ENCODE data around the gene SF3B2. TPM values are rescaled to one million over a fixed set of nuclear protein-coding genes. Genes with fewer than 3 reads are reported as not detected.
"Not testable (repeated sequence)": the region's sequence is repeated elsewhere in the genome, so short reads cannot be mapped to it uniquely, and the experiment has no call there.

SF3B2 gene
- total RNA-seq, 1 donor from 2014 or later, result 145 TPM

- no peak for DNase-seq
- H3K27ac ChIP-seq, result no peak overlapping the region
- intact Hi-C loops (cut with DNase I), result no loop called here
- no peak overlapping the region for H3K4me3 ChIP-seq
- TF ChIP-seq, protein P1, sequence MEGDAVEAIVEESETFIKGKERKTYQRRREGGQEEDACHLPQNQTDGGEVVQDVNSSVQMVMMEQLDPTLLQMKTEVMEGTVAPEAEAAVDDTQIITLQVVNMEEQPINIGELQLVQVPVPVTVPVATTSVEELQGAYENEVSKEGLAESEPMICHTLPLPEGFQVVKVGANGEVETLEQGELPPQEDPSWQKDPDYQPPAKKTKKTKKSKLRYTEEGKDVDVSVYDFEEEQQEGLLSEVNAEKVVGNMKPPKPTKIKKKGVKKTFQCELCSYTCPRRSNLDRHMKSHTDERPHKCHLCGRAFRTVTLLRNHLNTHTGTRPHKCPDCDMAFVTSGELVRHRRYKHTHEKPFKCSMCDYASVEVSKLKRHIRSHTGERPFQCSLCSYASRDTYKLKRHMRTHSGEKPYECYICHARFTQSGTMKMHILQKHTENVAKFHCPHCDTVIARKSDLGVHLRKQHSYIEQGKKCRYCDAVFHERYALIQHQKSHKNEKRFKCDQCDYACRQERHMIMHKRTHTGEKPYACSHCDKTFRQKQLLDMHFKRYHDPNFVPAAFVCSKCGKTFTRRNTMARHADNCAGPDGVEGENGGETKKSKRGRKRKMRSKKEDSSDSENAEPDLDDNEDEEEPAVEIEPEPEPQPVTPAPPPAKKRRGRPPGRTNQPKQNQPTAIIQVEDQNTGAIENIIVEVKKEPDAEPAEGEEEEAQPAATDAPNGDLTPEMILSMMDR (IDR thresholded peaks at IDR 0.05), result no peak
- no peaks in the 10 kb centered on the region for H3K27me3 ChIP-seq (ENCODE audit: low read depth)
- peaks cover 24% of the 10 kb centered on the region for H3K36me3 ChIP-seq
- ATAC-seq, result no peak
- no peaks in the 10 kb centered on the region for H3K9me3 ChIP-seq
- H3K4me1 ChIP-seq, result peaks cover 25% of the 10 kb centered on the region
Observed at GRCh38 chr11:66073669-66074068, 21.5 kb downstream of the SF3B2 start.

DNA sequence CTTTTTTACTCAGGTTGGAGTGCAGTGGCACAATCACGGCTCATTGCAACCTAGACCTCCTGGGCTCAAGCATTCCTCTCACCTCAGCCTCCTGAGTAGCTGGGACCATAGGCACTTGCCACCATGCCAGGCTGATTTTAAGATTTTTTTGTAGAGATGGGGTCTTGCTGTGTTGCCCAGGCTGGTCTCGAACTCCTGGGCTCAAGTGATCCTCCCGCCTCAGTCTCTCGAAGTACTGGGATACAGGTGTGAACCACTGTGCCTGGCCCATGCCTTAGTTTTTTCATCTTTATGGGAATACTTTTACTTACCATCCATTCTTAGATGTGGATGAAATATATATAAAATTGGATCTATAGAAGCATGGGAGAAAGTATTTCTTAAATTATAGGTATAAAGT is 23.1 kb downstream of the SF3B2 start:
- intact Hi-C loops (cut with DNase I), result no loop called here
- no peak for DNase-seq
- TF ChIP-seq, protein P1 (IDR thresholded peaks at IDR 0.05), result no peak
- H3K36me3 ChIP-seq, result peaks cover 19% of the 10 kb centered on the region
- H3K4me1 ChIP-seq, result peaks cover 20% of the 10 kb centered on the region
- no peak overlapping the region for H3K4me3 ChIP-seq
- no peak for ATAC-seq
- H3K27me3 ChIP-seq (ENCODE audit: low read depth), result no peaks in the 10 kb centered on the region
- no peaks in the 10 kb centered on the region for H3K9me3 ChIP-seq
- H3K27ac ChIP-seq, result no peak overlapping the region

DNA sequence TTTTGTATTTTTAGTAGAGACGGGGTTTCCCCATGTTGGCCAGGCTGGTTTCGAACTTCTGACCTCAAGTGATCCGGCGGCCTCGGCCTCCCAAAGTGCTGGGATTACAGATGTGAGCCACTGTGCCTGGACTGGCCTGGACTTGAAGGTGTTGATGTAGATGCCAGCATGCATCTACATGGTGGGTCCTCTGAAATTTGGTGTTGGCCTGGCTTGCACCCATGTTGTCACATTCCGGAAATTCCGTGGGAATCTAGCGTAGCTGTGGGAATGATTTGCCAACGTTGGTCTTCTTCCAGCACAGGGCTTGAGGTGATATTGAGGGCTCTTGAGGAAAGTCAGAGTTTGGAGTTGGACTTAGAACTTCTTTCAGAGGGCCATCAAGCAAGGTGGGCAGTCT is 24.4 kb downstream of the SF3B2 start:
- peaks cover 19% of the 10 kb centered on the region for H3K36me3 ChIP-seq
- DNase-seq (no peak), ATAC-seq (no peak)
- TF ChIP-seq, protein P1 (IDR thresholded peaks at IDR 0.05), result no peak
- intact Hi-C loops (cut with DNase I), result no loop called here
- H3K9me3 ChIP-seq, result no peaks in the 10 kb centered on the region
- no peak overlapping the region for H3K4me3 ChIP-seq
- H3K4me1 ChIP-seq, result peaks cover 28% of the 10 kb centered on the region
- H3K27ac ChIP-seq, result no peak overlapping the region
- H3K27me3 ChIP-seq (ENCODE audit: low read depth), result no peaks in the 10 kb centered on the region

- Histone ChIP-seq H3K9me3 (no peaks in the 10 kb centered on the region), H3K4me3 (no peak overlapping the region), H3K27ac (no peak overlapping the region), H3K27me3 (ENCODE audit: low read depth) (no peaks in the 10 kb centered on the region), H3K4me1 (peaks cover 33% of the 10 kb centered on the region), H3K36me3 (peaks cover 12% of the 10 kb centered on the region)
- ATAC-seq (no peak), DNase-seq (no peak)
- TF ChIP-seq, protein P1 (IDR thresholded peaks at IDR 0.05), result no peak
- intact Hi-C loops (cut with DNase I), result no loop called here
Observed at GRCh38 chr11:66077927-66078326, 25.8 kb downstream of the SF3B2 start.

DNA sequence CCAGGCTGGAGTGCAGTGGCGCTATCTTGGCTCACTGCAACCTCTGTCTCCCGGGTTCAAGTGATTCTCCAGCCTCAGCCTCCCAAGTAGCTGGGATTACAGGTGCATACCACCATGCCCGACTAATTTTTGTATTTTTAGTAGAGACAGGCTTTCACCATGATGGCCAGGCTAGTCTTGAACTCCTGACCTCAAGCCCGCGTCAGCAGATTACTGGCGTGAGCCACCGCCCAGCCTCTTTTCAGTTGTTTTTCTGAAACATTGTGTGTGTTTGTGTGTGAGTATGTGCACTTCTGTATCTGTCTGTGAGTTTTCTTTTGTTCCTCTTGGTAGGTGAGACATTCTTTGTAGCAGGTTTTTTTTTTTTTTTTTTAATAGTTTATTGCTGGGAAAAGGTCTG is 26.8 kb downstream of the SF3B2 start:
- H3K36me3 ChIP-seq; H3K9me3 ChIP-seq; H3K27ac ChIP-seq; DNase-seq; intact Hi-C loops (cut with DNase I); ATAC-seq; H3K4me3 ChIP-seq; H3K27me3 ChIP-seq (ENCODE audit: low read depth): not testable (repeated sequence)
- peaks cover 43% of the 10 kb centered on the region for H3K4me1 ChIP-seq

DNA sequence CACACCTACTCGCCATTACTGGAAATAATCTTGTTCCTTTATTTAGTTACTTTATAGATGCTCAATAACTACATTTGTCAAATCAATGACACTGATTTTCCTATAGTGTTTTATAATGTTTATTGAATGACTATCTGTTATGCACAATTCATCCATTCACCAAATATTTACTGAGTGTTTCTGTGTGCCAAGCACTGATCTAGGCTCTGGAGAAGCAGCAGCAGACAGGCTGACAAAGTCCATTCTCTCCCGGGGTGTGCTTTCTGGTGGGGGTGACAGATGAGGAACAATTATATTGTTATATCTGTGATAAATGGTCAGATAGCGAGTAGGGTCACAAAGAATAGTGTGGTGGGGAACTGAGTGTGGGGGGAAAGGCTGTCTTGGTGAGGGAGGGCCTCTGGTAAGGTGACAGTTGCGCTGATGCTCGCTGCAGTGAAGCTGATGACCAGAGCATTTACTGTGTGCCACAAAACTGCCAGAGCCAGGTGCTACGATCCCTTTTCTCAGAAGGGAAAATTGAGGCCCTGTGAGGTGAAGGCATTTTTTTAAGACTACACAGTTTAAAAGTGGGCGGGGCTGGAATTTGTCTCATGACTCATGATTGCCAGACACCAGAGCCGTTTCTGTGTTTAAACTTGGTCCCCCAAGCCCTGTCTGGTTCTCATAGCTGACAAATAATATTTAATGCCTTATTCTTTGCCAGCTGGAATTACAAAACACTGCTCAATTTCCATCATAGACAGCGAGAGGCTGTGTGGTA is 28.1 kb downstream of the SF3B2 start:
- DNase-seq, result no peak
- Histone ChIP-seq H3K36me3 (no peaks in the 10 kb centered on the region), H3K4me1 (peaks cover 47% of the 10 kb centered on the region), H3K27me3 (ENCODE audit: low read depth) (no peaks in the 10 kb centered on the region), H3K4me3 (no peak overlapping the region), H3K9me3 (no peaks in the 10 kb centered on the region), H3K27ac (peak overlapping the region; percentile 75)
- peak; percentile 37 to 63 for ATAC-seq
- intact Hi-C loops (cut with DNase I), result no loop called here
- TF ChIP-seq, protein P1 (IDR thresholded peaks at IDR 0.05), result no peak

Measured in lower lobe of right lung (tissue), 2 donors.